IMR-90 (cell line): ENCODE data around the gene SDCCAG8. TPM values are rescaled to one million over a fixed set of nuclear protein-coding genes. Genes with fewer than 3 reads are reported as not detected.

Experiments used
- ATAC-seq: fragments of 200-7000 bp; cut with Tn5 transposase; 2 replicates; pipeline ENCODE4 v1.9.1; 2020; ENCODE audit warnings: low read depth, mild to moderate bottlenecking, moderate library complexity
- BruUV-seq: library from RNA; stranded (reverse); fragments of 400-500 nt; replicated peaks from 2 replicates; lab custom pipeline; 2021; lab: Mats Ljungman, UMichigan
- CTCF ChIA-PET: fragments of 300-600 bp; formaldehyde crosslinking; extraction: SDS; loops from one replicate; lab custom pipeline; 2021; ENCODE audit warnings: antibody characterized with exemption; lab: Yijun Ruan, JAX
- POLR2A ChIA-PET: fragments of 300-600 bp; sonication (Branson Sonifier 250); formaldehyde crosslinking; loops from one replicate; lab custom pipeline; 2022; ENCODE audit warnings: antibody characterized with exemption; ENCODE audit not compliant: unreplicated experiment; lab: Charles Lee
- DNase-seq: peaks from one replicate; pipeline ENCODE4 v3.0.0; 2013
- H2AFZ ChIP-seq: replicated peaks from 2 replicates; pipeline ENCODE3; 2013; ENCODE audit warnings: low read length, mild to moderate bottlenecking; ENCODE audit not compliant: poor library complexity
- H2AK5ac ChIP-seq: 2 replicates; pipeline ENCODE4 v1.6.1; 2013; ENCODE audit warnings: low read depth, low read length, inconsistent platforms
- H2AK9ac ChIP-seq: replicated peaks from 2 replicates; pipeline ENCODE3; 2013; ENCODE audit warnings: mild to moderate bottlenecking, low read depth, low read length, moderate library complexity; ENCODE audit not compliant: poor library complexity
- H2BK120ac ChIP-seq: 2 replicates; pipeline ENCODE4 v1.6.1; 2013; ENCODE audit warnings: low read depth, low read length, inconsistent platforms
- H2BK15ac ChIP-seq: 3 replicates; pipeline ENCODE4 v1.6.1; 2013; ENCODE audit warnings: low read depth, low read length, inconsistent platforms
- H2BK20ac ChIP-seq: 2 replicates; pipeline ENCODE4 v1.6.1; 2013; ENCODE audit warnings: low read depth, mild to moderate bottlenecking, inconsistent platforms, low read length, moderate library complexity
- H2BK5ac ChIP-seq: 2 replicates; pipeline ENCODE4 v1.6.1; 2013; ENCODE audit warnings: mild to moderate bottlenecking, low read depth, low read length, inconsistent platforms; ENCODE audit not compliant: poor library complexity, severe bottlenecking
- H3K14ac ChIP-seq: replicated peaks from 2 replicates; pipeline ENCODE4 v1.6.1; 2013; ENCODE audit warnings: low read depth, low read length, inconsistent platforms
- H3K18ac ChIP-seq: 2 replicates; pipeline ENCODE4 v1.6.1; 2013; ENCODE audit warnings: low read depth, low read length, control low read depth
- H3K23ac ChIP-seq: 2 replicates; pipeline ENCODE4 v1.6.1; 2013; ENCODE audit warnings: low read depth, low read length, inconsistent platforms
- H3K27ac ChIP-seq: 2 replicates; pipeline ENCODE4 v1.5.1; 2013; ENCODE audit warnings: mild to moderate bottlenecking, control low read depth, low read length; ENCODE audit not compliant: insufficient read depth
- H3K27me3 ChIP-seq: 2 replicates; pipeline ENCODE4 v1.6.1; 2013; ENCODE audit warnings: low read length; ENCODE audit not compliant: control insufficient read depth, insufficient read depth
- H3K36me3 ChIP-seq: 2 replicates; pipeline ENCODE4 v1.6.1; 2013; ENCODE audit warnings: low read length, mixed read lengths; ENCODE audit not compliant: control insufficient read depth, insufficient read depth
- H3K4ac ChIP-seq: 2 replicates; pipeline ENCODE4 v1.6.1; 2013; ENCODE audit warnings: low read depth, low read length, inconsistent platforms
- H3K4me1 ChIP-seq: 2 replicates; pipeline ENCODE4 v1.6.1; 2013; ENCODE audit warnings: low read length, mixed read lengths; ENCODE audit not compliant: control insufficient read depth, insufficient read depth
- H3K4me2 ChIP-seq: 2 replicates; pipeline ENCODE4 v1.6.1; 2013; ENCODE audit warnings: low read depth, mild to moderate bottlenecking, control low read depth, low read length, moderate library complexity
- H3K4me3 ChIP-seq: 2 replicates; pipeline ENCODE4 v1.5.1; 2013; ENCODE audit warnings: low read depth, mild to moderate bottlenecking, control low read depth, low read length, moderate library complexity; ENCODE audit not compliant: insufficient read depth
- H3K56ac ChIP-seq: 2 replicates; pipeline ENCODE4 v1.6.1; 2013; ENCODE audit warnings: low read length, inconsistent platforms; ENCODE audit not compliant: insufficient read depth; ENCODE audit errors: extremely low read depth
- H3K79me1 ChIP-seq, 2 experiments: 2 replicates each; pipeline ENCODE4 v1.6.1; 2013; ENCODE audit warnings: low read length in 2 of 2, inconsistent platforms in 1 of 2, low read depth in 1 of 2
- H3K9ac ChIP-seq: 2 replicates; pipeline ENCODE4 v1.6.1; 2013; ENCODE audit warnings: low read depth, low read length, control low read depth
- H3K9me1 ChIP-seq: 2 replicates; pipeline ENCODE4 v1.6.1; 2013; ENCODE audit warnings: low read length, inconsistent platforms; ENCODE audit not compliant: insufficient read depth
- H3K9me3 ChIP-seq: 2 replicates; pipeline ENCODE4 v1.6.1; 2013; ENCODE audit warnings: low read length; ENCODE audit not compliant: control insufficient read depth, insufficient read depth
- H4K20me1 ChIP-seq: 2 replicates; pipeline ENCODE4 v1.6.1; 2013; ENCODE audit warnings: low read length, inconsistent platforms; ENCODE audit not compliant: insufficient read depth
- H4K5ac ChIP-seq: 2 replicates; pipeline ENCODE4 v1.6.1; 2013; ENCODE audit warnings: mild to moderate bottlenecking, low read depth, low read length, control low read depth
- H4K8ac ChIP-seq, 2 experiments: 2 replicates each; pipeline ENCODE4 v1.6.1; 2013; ENCODE audit warnings: low read depth in 2 of 2, low read length in 2 of 2, control low read depth in 1 of 2, inconsistent platforms in 1 of 2
- H4K91ac ChIP-seq: 2 replicates; pipeline ENCODE4 v1.6.1; 2013; ENCODE audit warnings: low read depth, low read length, inconsistent platforms; ENCODE audit not compliant: insufficient read depth
- CEBPB ChIP-seq: IDR thresholded peaks from 2 replicates; pipeline ENCODE4 v1.6.1; 2012; ENCODE audit warnings: low read depth, low read length, improper control_type of control experiment
- CHD1 ChIP-seq: IDR thresholded peaks from 2 replicates; pipeline ENCODE4 v1.6.1; 2012; ENCODE audit warnings: low read depth, low read length, improper control_type of control experiment
- FOS ChIP-seq: fragments of 150-350 bp; IDR thresholded peaks from 2 replicates; pipeline ENCODE4 v1.6.1; 2016; ENCODE audit warnings: low read depth, low read length
- MAZ ChIP-seq: IDR thresholded peaks from 2 replicates; pipeline ENCODE4 v1.6.1; 2012; ENCODE audit warnings: low read depth, mild to moderate bottlenecking, low read length, improper control_type of control experiment, moderate library complexity, borderline replicate concordance
- MXI1 ChIP-seq: IDR thresholded peaks from 2 replicates; pipeline ENCODE4 v1.6.1; 2012; ENCODE audit warnings: low read depth, mild to moderate bottlenecking, low read length, moderate library complexity, borderline replicate concordance
- NFE2L2 ChIP-seq: fragments of 150-350 bp; IDR thresholded peaks from 2 replicates; pipeline ENCODE4 v1.6.1; 2016; ENCODE audit warnings: low read depth, mild to moderate bottlenecking, low read length
- POLR2A ChIP-seq: IDR thresholded peaks from 2 replicates; pipeline ENCODE4 v1.6.1; 2012; ENCODE audit warnings: mild to moderate bottlenecking, low read depth, low read length
- RAD21 ChIP-seq: IDR thresholded peaks from 2 replicates; pipeline ENCODE4 v1.6.1; 2012; ENCODE audit warnings: low read length, improper control_type of control experiment
- RCOR1 ChIP-seq: IDR thresholded peaks from 2 replicates; pipeline ENCODE4 v1.6.1; 2012; ENCODE audit warnings: mild to moderate bottlenecking, low read length, improper control_type of control experiment; ENCODE audit not compliant: insufficient replicate concordance
- WGBS, 2 experiments: methylation state at CpG; one replicate each; pipeline versions ENCODE4 v1.1.5 to v1.1.7; 2013; ENCODE audit warnings: missing lambda C conversion rate in 2 of 2; ENCODE audit not compliant: insufficient read length in 1 of 2; ENCODE audit errors: extremely low coverage in 2 of 2; 5-methylcytosine and 5-hydroxymethylcytosine counted together
- dilution Hi-C: fragments of 300-500 bp; cut with HindIII; formaldehyde crosslinking; loops from one replicate; pipeline ENCODE4 v1.14.3; 2018; ENCODE audit warnings: low sequenced_read_pairs; ENCODE audit not compliant: unreplicated experiment
- in situ Hi-C: fragments of 300-500 bp; cut with MboI; formaldehyde crosslinking; loops from 3 replicates; pipeline ENCODE4 v1.14.3; 2019; ENCODE audit warnings: low sequenced_read_pairs, inconsistent platforms, mixed read lengths
- intact Hi-C: fragments of 100-400 bp; cut with micrococcal nuclease; formaldehyde crosslinking; loops from 2 replicates; pipeline ENCODE4 v1.10.0; 2022
- polyA plus RNA-seq, 3 experiments: library from polyadenylated mRNA; depleted of rRNA; stranded (reverse); fragments of >200 nt; gene quantifications; 2 replicates each; pipeline ENCODE4 v1.2.3, GENCODE V29; 2012; ENCODE audit warnings: low replicate concordance in 1 of 3
- total RNA-seq: library from RNA; depleted of rRNA; stranded (reverse); fragments of >200 nt; gene quantifications from 2 replicates; pipeline ENCODE4 v1.2.3, GENCODE V29; 2012
- TF ChIP-seq, protein P1 (sequence below): fragments of 150-350 bp; IDR thresholded peaks from 2 replicates; pipeline ENCODE4 v1.6.1; 2016; ENCODE audit warnings: low read depth, mild to moderate bottlenecking, low read length, moderate library complexity, borderline replicate concordance
- TF ChIP-seq, protein P2 (sequence below): conservative IDR thresholded peaks from 2 replicates; pipeline ENCODE4 v1.5.1; 2012; ENCODE audit warnings: mild to moderate bottlenecking, low read depth, low read length, improper control_type of control experiment

SDCCAG8 gene
- total and polyA plus RNA-seq, 2 of the 4 experiments (the other 2 are of a cell fraction), result 25.2 to 46.8 TPM

DNA sequence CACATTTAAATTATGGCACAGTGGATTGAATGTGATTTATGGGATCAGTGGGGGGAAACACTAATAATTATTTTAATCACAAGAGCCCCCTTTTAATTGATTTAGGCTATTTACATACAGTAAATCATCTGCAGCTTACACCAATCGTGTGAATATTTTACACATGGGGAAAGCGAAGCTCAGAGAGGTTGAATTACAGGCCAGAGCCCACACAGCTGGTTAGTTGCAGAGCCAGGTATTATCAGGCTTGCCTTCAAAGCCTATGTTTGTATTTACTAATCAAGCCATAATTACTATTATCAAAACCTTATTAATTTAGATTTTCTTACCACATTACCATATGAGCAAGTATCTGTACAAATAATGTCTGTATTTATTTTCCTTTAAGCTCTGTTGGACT is 749 bp downstream of the SDCCAG8 start:
- H4K91ac ChIP-seq, result no peak overlapping the region
- in situ Hi-C loops, result no loop called here
- H3K4me1 ChIP-seq, result no peaks in the 10 kb centered on the region; the same call in 1 of the 2 replicates
- ATAC-seq (no peak), DNase-seq (no peak)
- peak overlapping the region; percentile 85; the same call in 1 of the 2 replicates for H3K56ac ChIP-seq
- H4K5ac ChIP-seq, result no peak overlapping the region
- dilution Hi-C loops, result no loop called here
- BruUV-seq, result no TSS peak
- H3K27ac ChIP-seq, result peak overlapping the region; percentile 80
- peak overlapping the region; percentile 69 for H3K4me3 ChIP-seq
- H3K14ac ChIP-seq, result peak overlapping the region; percentile 88; the same call in 1 of the 2 replicates
- no peak overlapping the region for H2BK20ac ChIP-seq
- no peak overlapping the region for H2BK15ac ChIP-seq
- no peak overlapping the region for H2AK5ac ChIP-seq
- H3K4ac ChIP-seq, result peak overlapping the region; percentile 85
- CTCF ChIA-PET, result interaction anchor here (1.1 kb wide), 1 partner anchor 1360 kb away, joined by 3 read pairs; no protein-coding TSS in a partner anchor
- intact Hi-C loops, result no loop called here
- no peak overlapping the region for H2AK9ac ChIP-seq
- peak overlapping the region; percentile 26 to 88; a peak in 2 of 4 replicates for H4K8ac ChIP-seq
- TF ChIP-seq RAD21 (no peak), FOS (no peak), NFE2L2 (no peak), CHD1 (no peak), RCOR1 (no peak), POLR2A (no peak), MXI1 (no peak), CEBPB (no peak), MAZ (no peak)
- TF ChIP-seq, protein P1, sequence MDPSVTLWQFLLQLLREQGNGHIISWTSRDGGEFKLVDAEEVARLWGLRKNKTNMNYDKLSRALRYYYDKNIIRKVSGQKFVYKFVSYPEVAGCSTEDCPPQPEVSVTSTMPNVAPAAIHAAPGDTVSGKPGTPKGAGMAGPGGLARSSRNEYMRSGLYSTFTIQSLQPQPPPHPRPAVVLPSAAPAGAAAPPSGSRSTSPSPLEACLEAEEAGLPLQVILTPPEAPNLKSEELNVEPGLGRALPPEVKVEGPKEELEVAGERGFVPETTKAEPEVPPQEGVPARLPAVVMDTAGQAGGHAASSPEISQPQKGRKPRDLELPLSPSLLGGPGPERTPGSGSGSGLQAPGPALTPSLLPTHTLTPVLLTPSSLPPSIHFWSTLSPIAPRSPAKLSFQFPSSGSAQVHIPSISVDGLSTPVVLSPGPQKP, result no peak
- TF ChIP-seq, protein P2, sequence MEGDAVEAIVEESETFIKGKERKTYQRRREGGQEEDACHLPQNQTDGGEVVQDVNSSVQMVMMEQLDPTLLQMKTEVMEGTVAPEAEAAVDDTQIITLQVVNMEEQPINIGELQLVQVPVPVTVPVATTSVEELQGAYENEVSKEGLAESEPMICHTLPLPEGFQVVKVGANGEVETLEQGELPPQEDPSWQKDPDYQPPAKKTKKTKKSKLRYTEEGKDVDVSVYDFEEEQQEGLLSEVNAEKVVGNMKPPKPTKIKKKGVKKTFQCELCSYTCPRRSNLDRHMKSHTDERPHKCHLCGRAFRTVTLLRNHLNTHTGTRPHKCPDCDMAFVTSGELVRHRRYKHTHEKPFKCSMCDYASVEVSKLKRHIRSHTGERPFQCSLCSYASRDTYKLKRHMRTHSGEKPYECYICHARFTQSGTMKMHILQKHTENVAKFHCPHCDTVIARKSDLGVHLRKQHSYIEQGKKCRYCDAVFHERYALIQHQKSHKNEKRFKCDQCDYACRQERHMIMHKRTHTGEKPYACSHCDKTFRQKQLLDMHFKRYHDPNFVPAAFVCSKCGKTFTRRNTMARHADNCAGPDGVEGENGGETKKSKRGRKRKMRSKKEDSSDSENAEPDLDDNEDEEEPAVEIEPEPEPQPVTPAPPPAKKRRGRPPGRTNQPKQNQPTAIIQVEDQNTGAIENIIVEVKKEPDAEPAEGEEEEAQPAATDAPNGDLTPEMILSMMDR, result no peak
- no peak overlapping the region for H3K18ac ChIP-seq
- H2AFZ ChIP-seq, result no peak overlapping the region
- peak overlapping the region; percentile 95 for H3K4me2 ChIP-seq
- peak overlapping the region; percentile 72 for H2BK5ac ChIP-seq
- no peaks in the 10 kb centered on the region for H3K9me3 ChIP-seq
- H3K36me3 ChIP-seq, result no peaks in the 10 kb centered on the region
- H3K27me3 ChIP-seq, result no peaks in the 10 kb centered on the region
- H4K20me1 ChIP-seq, result peaks cover 14% of the 10 kb centered on the region
- no peak overlapping the region for H2BK120ac ChIP-seq
- POLR2A ChIA-PET, result interaction anchor here (0.7 kb wide), 1 partner anchor 22 kb away, joined by 4 read pairs; no protein-coding TSS in a partner anchor
- no peaks in the 10 kb centered on the region for H3K9me1 ChIP-seq
- H3K23ac ChIP-seq, result peak overlapping the region; percentile 83; the same call in 1 of the 2 replicates
- no CpG with 5 or more reads among the region's 2 CpGs for WGBS, 2 experiments
- H3K79me1 ChIP-seq, result peaks cover 8 to 20% of the 10 kb centered on the region in 2 experiments; a peak in 3 of 4 replicates
- H3K9ac ChIP-seq, result peak overlapping the region; percentile 86
